Measurements from ENCODE around the gene ZBTB46.

- TF ChIP-seq CTCF (IDR thresholded peaks at IDR 0.05 in 8 of 11, conservative IDR thresholded peaks at IDR 0.05 in 3 of 11) (no peak), POLR2A (IDR thresholded peaks at IDR 0.05) (no peak)
Observed at GRCh38 chr20:63810730-63811490, 20.2 kb downstream of the ZBTB46 start.

All from spleen (tissue), 7 donors.